ENCODE data around the gene NOTCH1. TPM values are rescaled to one million over a fixed set of nuclear protein-coding genes. Genes with fewer than 3 reads are reported as not detected.

NOTCH1 gene
- total RNA-seq, 1 donor from 2014 or later = 34.1 TPM

DNA sequence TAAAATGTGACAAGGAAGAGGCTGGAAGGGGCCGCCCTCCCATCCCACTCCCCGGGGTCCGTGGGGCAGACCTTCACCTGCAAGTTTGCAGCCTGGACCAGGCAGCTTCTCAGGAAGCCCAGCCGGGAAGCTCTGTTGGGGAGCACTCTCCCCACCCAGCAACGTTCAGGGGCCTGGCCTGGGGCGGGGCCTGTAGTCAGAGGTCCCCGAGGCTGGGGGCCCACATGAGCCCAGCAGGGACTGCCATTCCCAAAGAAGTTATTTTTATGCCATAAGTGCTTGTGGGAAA is 32.7 kb upstream of the NOTCH1 start:
- no peak overlapping the region for H3K4me3 ChIP-seq (ENCODE audit: insufficient read depth, low read depth, low read length)
- Mint-ChIP-seq H3K4me3 (ENCODE audit: unreplicated experiment) (no peak overlapping the region), H3K27me3 (ENCODE audit: low read depth, unreplicated experiment) (peaks cover 6% of the 10 kb centered on the region), H3K27ac (ENCODE audit: unreplicated experiment) (no peak overlapping the region), H3K9me3 (ENCODE audit: unreplicated experiment) (no peaks in the 10 kb centered on the region), H3K36me3 (ENCODE audit: low read depth, unreplicated experiment) (no peaks in the 10 kb centered on the region), H3K4me1 (ENCODE audit: low read depth, unreplicated experiment) (no peaks in the 10 kb centered on the region)
- H3K36me3 ChIP-seq (ENCODE audit: insufficient read depth, low read length) = no peaks in the 10 kb centered on the region
- H3K9me3 ChIP-seq (ENCODE audit: insufficient read depth, low read depth, low read length) = peaks cover 4% of the 10 kb centered on the region
- no peak for DNase-seq (ENCODE audit: low read depth)
- peaks cover 5% of the 10 kb centered on the region for H3K4me1 ChIP-seq (ENCODE audit: insufficient read depth, low read length)
- TF ChIP-seq, protein P1, sequence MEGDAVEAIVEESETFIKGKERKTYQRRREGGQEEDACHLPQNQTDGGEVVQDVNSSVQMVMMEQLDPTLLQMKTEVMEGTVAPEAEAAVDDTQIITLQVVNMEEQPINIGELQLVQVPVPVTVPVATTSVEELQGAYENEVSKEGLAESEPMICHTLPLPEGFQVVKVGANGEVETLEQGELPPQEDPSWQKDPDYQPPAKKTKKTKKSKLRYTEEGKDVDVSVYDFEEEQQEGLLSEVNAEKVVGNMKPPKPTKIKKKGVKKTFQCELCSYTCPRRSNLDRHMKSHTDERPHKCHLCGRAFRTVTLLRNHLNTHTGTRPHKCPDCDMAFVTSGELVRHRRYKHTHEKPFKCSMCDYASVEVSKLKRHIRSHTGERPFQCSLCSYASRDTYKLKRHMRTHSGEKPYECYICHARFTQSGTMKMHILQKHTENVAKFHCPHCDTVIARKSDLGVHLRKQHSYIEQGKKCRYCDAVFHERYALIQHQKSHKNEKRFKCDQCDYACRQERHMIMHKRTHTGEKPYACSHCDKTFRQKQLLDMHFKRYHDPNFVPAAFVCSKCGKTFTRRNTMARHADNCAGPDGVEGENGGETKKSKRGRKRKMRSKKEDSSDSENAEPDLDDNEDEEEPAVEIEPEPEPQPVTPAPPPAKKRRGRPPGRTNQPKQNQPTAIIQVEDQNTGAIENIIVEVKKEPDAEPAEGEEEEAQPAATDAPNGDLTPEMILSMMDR (IDR thresholded peaks at IDR 0.05; ENCODE audit: insufficient read depth, low read depth, low read length) = no peak
- TF ChIP-seq EZH2 (IDR thresholded peaks at IDR 0.05; ENCODE audit: insufficient read depth, low read length) = no peak
- H4K20me1 ChIP-seq (ENCODE audit: insufficient read depth, low read length) = no peaks in the 10 kb centered on the region
- no peak overlapping the region for H3K9ac ChIP-seq (ENCODE audit: low read length)
- H2AFZ ChIP-seq (ENCODE audit: low read depth, low read length) = no peak overlapping the region
- no peaks in the 10 kb centered on the region for H3K79me2 ChIP-seq (ENCODE audit: insufficient read depth, low read length)
- H3K27me3 ChIP-seq (ENCODE audit: insufficient read depth, low read length) = no peaks in the 10 kb centered on the region
- no peak overlapping the region for H3K27ac ChIP-seq (ENCODE audit: low read depth, low read length)
- no peak overlapping the region for H3K4me2 ChIP-seq (ENCODE audit: low read length)
- no peak for FAIRE-seq

DNA sequence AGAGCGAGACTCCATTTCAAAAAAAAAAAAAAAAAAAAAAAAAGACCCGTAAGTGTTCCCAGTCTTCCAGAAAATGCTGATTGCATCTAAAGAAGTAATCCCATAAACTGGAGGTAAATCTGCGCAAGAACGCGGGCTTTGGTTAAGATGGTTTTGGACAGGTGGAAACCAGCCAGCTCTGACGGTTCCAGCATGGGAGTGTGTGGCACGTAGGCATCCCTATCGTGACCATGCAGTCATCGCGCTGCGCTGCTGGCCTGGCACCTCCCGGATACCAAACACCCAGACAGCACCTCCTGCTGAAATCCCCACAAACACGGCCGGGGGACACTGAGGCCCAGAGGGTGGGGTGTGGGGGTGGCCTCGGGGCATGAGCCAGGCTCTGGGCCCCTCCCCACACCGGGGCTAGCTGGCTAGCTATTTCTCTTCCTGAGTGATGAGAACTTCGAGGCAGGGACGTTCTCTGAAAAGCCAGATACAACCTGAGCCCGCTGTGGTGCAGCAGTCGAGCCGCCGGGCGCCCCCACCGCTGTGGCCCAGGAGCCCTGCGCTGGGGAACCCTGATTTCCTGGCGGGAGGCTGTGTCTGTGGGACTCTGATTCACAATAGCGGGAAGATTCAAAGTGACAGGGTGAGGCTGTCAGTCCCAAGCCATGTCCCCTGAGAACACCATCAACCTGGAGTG is 32.2 kb upstream of the NOTCH1 start:
- no peak overlapping the region for H3K4me3 Mint-ChIP-seq (ENCODE audit: unreplicated experiment)
- no peaks in the 10 kb centered on the region for H3K79me2 ChIP-seq (ENCODE audit: insufficient read depth, low read length)
- no peaks in the 10 kb centered on the region for H3K36me3 Mint-ChIP-seq (ENCODE audit: low read depth, unreplicated experiment)
- peaks cover 6% of the 10 kb centered on the region for H3K27me3 Mint-ChIP-seq (ENCODE audit: low read depth, unreplicated experiment)
- peaks cover 4% of the 10 kb centered on the region for H3K9me3 ChIP-seq (ENCODE audit: insufficient read depth, low read depth, low read length)
- no peaks in the 10 kb centered on the region for H3K27me3 ChIP-seq (ENCODE audit: insufficient read depth, low read length)
- no peak overlapping the region for H3K27ac Mint-ChIP-seq (ENCODE audit: unreplicated experiment)
- H3K4me1 ChIP-seq (ENCODE audit: insufficient read depth, low read length) = peaks cover 5% of the 10 kb centered on the region
- no peak for DNase-seq (ENCODE audit: low read depth)
- no peak overlapping the region for H3K9ac ChIP-seq (ENCODE audit: low read length)
- H2AFZ ChIP-seq (ENCODE audit: low read depth, low read length) = no peak overlapping the region
- H3K4me2 ChIP-seq (ENCODE audit: low read length) = no peak overlapping the region
- no peaks in the 10 kb centered on the region for H3K36me3 ChIP-seq (ENCODE audit: insufficient read depth, low read length)
- FAIRE-seq = no peak
- no peak overlapping the region for H3K27ac ChIP-seq (ENCODE audit: low read depth, low read length)
- peaks cover under 1% of the 10 kb centered on the region for H3K4me1 Mint-ChIP-seq (ENCODE audit: low read depth, unreplicated experiment)
- no peak overlapping the region for H3K4me3 ChIP-seq (ENCODE audit: insufficient read depth, low read depth, low read length)
- TF ChIP-seq, protein P1 (IDR thresholded peaks at IDR 0.05; ENCODE audit: insufficient read depth, low read depth, low read length) = no peak
- no peak for TF ChIP-seq EZH2 (IDR thresholded peaks at IDR 0.05; ENCODE audit: insufficient read depth, low read length)
- no peaks in the 10 kb centered on the region for H3K9me3 Mint-ChIP-seq (ENCODE audit: unreplicated experiment)
- no peaks in the 10 kb centered on the region for H4K20me1 ChIP-seq (ENCODE audit: insufficient read depth, low read length)

DNA sequence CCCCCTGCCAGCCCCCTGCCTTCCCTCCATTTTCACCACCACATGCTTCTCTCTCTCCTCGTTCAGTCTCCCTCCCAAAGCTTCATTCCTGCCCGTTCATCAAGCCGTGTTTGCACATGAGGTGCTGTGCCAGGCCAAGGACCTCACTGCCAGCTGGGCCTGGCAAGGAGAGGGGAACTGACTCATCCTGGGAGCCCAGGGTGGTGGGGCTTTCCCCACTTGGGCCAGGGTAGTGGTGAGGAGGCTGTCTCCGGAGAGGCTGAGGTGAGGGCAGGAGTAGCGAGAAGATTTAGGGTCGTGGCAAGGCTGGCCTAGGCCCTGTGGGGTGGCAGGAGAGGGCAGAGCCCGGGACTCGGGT is 30.4 kb upstream of the NOTCH1 start:
- no peak for FAIRE-seq

More for the DNA sequence above, 30.4 kb upstream of the NOTCH1 start:
- H3K9me3 ChIP-seq (ENCODE audit: insufficient read depth, low read depth, low read length) = no peaks in the 10 kb centered on the region
- H3K27ac Mint-ChIP-seq (ENCODE audit: unreplicated experiment) = no peak overlapping the region
- TF ChIP-seq, protein P1 (IDR thresholded peaks at IDR 0.05; ENCODE audit: insufficient read depth, low read depth, low read length) = no peak
- TF ChIP-seq EZH2 (IDR thresholded peaks at IDR 0.05; ENCODE audit: insufficient read depth, low read length) = no peak
- no peak for DNase-seq (ENCODE audit: low read depth)
- H3K27me3 Mint-ChIP-seq (ENCODE audit: low read depth, unreplicated experiment) = peaks cover 6% of the 10 kb centered on the region
- no peaks in the 10 kb centered on the region for H3K79me2 ChIP-seq (ENCODE audit: insufficient read depth, low read length)
- H3K4me1 ChIP-seq (ENCODE audit: insufficient read depth, low read length) = peaks cover 22% of the 10 kb centered on the region
- H3K4me3 Mint-ChIP-seq (ENCODE audit: unreplicated experiment) = no peak overlapping the region
- no peaks in the 10 kb centered on the region for H3K36me3 Mint-ChIP-seq (ENCODE audit: low read depth, unreplicated experiment)
- peaks cover 14% of the 10 kb centered on the region for H3K4me1 Mint-ChIP-seq (ENCODE audit: low read depth, unreplicated experiment)
- no peaks in the 10 kb centered on the region for H4K20me1 ChIP-seq (ENCODE audit: insufficient read depth, low read length)
- no peak overlapping the region for H3K27ac ChIP-seq (ENCODE audit: low read depth, low read length)
- H3K9me3 Mint-ChIP-seq (ENCODE audit: unreplicated experiment) = no peaks in the 10 kb centered on the region
- no peak overlapping the region for H3K9ac ChIP-seq (ENCODE audit: low read length)
- no peak overlapping the region for H3K4me2 ChIP-seq (ENCODE audit: low read length)
- H3K27me3 ChIP-seq (ENCODE audit: insufficient read depth, low read length) = no peaks in the 10 kb centered on the region
- no peaks in the 10 kb centered on the region for H3K36me3 ChIP-seq (ENCODE audit: insufficient read depth, low read length)
- no peak overlapping the region for H2AFZ ChIP-seq (ENCODE audit: low read depth, low read length)
- no peak overlapping the region for H3K4me3 ChIP-seq (ENCODE audit: insufficient read depth, low read depth, low read length)
